ENCODE data around the gene BTG1.

DNA sequence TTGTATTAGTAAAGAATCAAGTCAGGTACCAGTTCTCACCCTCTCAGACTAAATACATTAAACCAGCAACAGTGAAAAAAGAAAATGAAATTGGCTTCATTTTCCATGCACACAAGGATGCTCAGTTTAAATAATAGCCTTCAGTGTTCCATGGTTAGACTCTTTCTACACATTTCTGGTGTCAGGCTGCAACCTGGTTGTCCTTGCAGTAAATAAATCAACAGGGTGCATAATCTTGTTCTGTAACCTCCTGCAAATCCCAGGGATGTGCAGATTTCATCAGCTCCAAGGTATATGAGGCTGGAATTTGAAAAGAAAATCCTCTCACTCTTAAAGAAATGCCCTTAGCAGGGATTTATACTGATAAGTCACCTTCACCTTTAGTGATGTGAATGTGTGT is 46.7 kb upstream of the BTG1 start:
- TF ChIP-seq TAF1 (IDR thresholded peaks at IDR 0.05; ENCODE audit: borderline replicate concordance, low read depth, low read length): no peak
- no peak for TF ChIP-seq POLR2A (IDR thresholded peaks at IDR 0.05; ENCODE audit: low read depth, low read length)
- TF ChIP-seq POLR2AphosphoS5 (IDR thresholded peaks at IDR 0.05; ENCODE audit: low read depth, low read length): no peak
